COLO829 (cell line): ENCODE measurements around the gene FPGS.
"Not testable (repeated sequence)": the region's sequence is repeated elsewhere in the genome, so short reads cannot be mapped to it uniquely, and the experiment has no call there.

Experiments used
- DNase-seq: peaks from one replicate; pipeline ENCODE4 v3.0.0; 2012; ENCODE audit warnings: low spot score

The FPGS gene, protein sequence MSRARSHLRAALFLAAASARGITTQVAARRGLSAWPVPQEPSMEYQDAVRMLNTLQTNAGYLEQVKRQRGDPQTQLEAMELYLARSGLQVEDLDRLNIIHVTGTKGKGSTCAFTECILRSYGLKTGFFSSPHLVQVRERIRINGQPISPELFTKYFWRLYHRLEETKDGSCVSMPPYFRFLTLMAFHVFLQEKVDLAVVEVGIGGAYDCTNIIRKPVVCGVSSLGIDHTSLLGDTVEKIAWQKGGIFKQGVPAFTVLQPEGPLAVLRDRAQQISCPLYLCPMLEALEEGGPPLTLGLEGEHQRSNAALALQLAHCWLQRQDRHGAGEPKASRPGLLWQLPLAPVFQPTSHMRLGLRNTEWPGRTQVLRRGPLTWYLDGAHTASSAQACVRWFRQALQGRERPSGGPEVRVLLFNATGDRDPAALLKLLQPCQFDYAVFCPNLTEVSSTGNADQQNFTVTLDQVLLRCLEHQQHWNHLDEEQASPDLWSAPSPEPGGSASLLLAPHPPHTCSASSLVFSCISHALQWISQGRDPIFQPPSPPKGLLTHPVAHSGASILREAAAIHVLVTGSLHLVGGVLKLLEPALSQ

DNA sequence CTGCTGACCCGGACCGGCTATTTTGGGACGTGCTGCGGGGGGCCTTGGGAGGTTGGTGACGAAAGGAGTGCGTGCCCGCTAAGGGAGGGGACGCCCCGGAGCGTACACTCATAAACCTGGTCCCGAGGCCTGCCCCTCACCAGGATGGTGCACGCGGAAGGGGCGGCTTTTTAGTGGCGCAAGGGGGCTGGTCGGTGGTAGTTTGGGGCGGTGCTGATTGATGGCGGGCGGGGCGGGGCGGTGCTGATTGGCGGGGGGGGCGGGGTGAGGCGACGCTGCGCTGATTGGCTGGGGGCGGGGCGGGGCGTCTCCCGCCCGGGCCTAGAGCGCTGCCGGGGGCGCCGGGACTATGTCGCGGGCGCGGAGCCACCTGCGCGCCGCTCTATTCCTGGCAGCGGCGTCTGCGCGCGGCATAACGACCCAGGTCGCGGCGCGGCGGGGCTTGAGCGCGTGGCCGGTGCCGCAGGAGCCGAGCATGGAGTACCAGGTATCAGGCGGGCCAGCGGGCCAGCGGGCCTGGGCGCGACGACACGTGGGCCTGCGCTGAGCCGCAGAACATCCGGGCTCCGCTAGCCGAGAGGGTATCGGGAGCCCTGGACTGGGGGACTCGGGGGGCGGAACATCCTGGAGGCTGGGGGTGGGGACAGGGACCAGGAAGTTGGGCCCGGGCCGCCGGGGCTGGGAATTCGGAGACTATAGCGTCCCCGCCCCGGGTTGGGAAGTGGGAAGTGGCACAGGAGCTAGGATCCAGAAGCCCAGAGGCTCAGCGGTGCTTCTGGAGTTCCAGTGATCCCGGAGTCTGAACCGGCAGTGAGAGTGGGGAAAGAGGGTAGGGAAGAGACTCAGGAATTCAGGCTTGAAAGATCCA is at the start of gene FPGS:
FPGS (plus strand) TSS at position 307 of the 868 bp plus-strand sequence; CDS start at position 350, 43 bp downstream.
- peak; percentile 93 for DNase-seq

DNA sequence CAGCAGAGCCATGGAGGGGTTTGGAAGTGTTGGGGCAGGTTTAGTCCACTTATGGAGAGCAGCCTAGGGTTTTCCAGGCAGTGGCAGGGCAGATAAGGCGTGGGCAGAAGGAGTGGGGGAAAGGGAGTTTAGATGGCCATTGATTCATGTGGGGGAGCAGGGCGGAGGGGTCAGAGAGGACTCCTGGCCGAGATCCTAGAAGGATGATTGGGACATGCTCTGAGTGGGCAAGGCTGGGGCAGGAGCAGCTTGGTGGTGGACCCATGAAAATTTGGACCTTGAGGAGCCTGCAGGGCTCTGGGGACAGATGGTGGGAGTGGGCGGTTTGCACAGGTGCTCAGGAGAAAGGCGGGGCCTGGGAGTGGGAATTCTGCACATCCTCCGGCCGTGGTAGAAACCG is 49.5 kb upstream of the FPGS start:
- no peak for DNase-seq

DNA sequence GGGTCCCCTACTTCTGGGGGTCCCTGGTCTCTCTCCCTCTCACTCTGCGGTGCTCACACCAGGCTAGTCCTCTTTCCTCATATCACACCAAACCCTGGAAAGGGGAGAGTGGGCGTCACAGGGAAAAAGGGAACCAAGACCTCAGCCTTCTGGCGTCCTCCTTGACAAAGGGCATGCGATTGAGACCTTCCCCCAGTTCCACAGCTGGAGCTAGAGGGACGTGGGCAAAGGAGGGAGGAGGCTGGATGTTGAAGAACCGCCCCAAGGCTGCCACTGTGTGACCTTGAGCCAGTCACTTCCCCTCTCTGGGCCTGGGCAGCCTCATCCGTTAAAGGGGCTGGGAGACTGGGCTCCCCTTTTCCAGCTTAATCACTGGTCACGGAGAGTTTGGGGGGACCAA is 49.1 kb upstream of the FPGS start:
- DNase-seq = no peak

DNA sequence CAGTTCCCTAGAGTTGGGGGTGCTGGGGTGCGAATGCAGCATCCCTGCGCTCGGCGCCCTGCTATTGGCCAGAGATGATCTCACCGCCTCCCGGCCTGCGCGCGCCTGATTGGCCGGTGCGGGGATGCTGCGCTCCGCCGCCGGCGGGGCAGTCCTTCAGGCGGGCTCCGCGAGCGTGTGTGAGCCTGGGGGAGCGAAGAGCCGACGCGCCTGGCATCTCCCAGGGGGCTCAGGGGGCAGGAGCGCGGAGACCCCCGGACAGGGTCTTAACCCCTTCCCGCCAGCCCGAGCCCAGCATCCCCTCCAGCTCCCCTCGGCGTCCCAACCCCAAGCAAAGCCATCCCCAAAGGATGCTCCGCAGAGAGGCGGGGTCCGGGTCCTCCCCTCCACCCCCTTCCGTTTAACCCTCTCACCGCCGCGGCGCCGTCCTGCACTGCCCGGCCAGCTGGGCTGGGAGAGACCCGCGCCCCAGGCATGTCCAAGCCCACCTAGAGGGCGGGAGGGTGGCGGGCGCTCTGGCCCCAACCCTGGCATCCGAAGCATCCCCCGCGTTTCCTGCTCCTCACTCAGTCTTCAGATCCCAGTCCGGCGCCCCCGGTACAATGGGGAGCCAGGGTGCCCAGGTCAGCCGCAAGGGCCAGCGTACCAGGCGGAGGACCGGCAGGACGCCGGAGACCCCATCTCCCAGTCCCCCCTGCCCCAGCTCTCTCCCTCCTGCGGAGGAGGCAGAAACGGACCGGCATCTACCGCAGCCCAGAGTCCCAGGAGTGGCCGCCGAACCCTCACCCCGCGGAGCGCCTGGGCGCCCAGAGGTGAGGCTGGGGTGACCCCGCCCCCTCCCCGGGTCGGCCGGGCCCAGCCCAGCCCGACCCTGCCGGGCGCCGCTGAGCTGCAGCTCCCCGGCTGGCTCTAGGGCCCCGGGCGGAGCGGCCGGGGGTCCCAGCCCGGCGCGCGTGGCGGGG is 48.3 kb upstream of the FPGS start:
- DNase-seq = no peak

DNA sequence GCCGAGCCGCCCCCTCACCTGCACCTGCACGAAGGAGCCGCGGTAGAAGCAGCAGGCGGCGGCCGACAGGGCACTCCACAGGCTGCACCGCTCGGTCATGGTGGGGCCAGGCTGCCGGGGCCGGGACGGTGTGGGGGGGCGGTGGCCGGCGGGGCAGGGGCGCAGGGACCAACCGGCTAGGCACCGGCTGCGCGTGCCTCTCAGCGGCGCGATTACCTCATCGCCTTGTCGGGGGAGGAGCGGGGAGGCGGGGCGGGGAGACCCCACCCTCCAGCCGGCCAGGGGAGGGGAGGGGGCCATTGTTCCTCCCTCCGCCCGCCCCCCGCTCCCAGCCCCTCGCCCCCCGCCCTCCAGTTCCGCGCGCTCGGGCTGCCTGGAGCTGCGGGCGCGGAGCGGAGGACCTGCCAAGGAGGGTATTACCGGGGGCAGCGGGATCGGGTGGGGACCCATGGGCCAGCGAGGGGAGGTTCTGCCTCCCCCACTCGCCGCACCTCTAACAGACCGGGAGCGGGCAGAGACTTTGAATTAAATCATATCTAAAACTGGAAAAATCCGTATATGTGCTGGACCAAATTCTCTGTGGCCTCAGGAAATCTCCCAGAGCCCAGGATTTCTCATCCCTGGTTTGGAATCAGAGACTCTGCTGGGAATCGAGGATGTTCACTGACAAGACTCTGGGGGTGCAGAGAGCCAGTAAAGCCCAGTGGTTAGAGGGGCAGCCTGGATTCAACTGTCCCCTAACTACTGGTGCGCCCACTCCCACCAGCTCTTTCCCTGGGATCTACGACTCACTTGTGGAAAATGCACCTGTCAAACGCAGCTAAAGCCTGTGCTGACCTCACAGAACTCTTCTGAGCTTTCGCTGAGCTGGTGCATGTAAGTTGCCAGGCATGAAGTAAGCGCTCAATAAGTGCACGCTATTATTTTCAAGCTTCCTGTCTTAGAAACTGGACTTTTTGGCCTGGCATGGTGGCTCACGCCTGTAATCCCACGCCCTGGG is 47.3 kb upstream of the FPGS start:
- DNase-seq = no peak

DNA sequence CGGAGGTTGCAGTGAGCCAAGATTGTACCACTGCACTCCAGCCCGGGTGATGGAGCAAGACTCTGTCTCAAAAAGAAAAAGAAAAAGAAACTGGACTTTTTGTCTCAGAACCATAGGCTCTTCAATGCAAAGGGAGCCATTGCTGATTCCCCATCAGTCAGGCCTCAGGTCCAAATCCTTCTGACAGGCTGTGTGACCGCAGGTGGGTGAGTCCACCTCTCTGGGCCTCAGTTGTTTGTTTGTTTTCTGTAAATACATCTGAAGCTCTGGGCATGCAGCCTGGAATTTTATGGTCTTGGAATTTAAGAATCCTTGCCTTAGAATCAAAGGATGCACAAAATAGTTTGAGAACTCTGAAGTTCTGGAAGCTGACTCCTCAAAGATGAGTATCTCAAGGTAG is 46.4 kb upstream of the FPGS start:
- DNase-seq = no peak

DNA sequence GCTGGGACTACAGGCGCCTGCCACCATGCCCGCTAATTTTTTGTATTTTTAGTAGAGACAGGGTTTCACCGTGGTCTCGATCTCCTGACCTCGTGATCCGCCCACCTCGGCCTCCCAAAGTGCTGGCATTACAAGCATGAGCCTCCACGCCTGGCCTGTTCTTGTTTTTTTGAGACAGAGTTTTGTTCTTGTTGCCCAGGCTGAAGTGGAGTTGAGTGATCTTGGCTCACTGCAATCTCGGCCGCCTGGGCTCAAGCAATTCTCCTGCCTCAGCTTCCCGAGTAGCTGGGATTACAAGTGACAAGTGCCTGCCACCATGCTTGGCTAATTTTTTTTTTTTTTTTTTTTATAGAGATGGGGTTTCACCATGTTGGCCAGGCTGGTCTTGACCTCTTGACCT is 45.9 kb upstream of the FPGS start:
- not testable (repeated sequence) for DNase-seq

DNA sequence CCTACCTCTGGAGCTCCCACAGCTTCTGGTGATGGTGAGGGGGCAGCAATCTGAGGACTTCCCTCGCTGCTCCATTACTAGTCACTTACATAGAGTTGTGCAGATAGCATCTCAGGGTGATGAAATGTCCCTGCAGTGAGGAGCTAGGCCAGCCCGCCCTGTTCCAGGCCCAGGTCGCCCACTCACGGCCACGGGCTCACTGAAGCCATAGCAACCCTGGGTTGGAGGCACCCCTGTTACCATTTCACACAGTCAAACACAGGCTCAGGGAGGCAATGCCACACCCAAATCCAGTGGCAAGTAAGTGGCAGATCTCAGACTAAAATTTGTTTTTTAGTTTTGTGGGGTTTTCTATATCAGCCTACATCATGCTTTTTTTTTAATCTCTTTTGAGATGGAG is 43.8 kb upstream of the FPGS start:
- DNase-seq = no peak

DNA sequence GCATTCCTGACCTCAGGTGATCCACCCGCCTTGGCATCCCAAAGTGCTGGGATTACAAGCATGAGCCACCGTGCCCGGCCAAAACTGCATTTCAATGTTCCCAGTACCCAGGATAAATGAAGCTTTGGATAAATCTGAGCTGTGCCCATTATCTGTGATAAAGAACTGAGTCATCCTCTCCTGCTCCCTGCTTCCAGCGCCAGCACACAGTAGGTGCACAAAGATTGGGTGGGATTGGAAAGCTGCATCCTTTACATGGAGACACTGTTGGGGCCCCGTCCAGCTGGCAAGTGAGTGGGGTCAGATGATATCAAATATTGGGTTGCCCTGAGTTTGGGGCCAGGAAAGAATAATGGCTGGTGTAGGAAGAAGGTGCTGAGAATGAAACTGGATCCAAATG is 41.6 kb upstream of the FPGS start:
- no peak for DNase-seq

DNA sequence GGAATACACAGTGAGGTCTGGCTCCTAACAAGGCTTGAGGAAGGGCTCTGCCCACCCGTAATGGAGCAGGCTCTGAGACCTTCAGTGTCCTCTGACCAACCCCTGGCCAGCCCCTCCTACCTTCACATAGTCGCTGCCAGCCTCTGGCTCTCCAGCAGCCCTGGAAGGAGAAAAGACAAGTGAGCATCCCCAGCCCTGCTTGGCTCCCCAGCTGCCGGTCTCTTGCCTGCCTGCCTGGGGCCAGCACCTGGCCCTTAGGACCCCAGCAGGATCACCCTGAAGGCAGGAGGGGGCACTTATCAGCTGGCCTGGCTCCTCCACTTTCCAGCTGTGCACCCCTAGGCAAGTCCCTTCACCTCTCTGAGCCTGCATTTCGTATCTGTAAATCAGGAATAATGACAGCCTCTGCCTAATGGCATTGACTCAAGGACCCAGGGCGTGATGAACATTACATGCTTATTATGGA is 41.2 kb upstream of the FPGS start:
- no peak for DNase-seq

DNA sequence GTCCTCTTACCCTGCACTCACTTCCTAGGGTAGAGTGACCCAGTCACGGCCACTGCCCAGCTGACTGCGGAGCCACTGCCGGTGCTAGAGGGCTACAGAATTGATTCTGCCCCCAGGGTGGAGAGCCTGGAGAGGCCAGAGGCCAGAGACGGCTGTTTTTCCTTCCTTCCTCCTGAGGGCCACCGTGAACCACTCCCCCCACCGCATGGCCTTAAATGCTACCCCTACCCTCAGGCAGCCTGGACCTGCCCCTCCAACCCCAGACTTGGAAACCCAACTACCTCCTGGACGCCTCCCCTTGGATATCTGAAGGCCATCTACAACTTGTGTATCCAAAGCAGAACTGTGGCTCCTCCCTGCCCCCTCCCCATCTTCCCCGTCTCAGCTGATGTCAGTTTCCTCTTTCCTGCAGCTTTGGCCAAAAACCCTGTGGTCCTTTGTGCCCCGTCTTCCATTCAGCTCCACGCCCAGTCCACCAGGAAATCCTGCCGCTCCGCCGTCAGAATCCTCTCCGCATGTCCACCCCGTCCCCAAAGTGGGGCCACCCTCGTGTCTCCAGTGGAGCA is 40.5 kb upstream of the FPGS start:
- no peak for DNase-seq

DNA sequence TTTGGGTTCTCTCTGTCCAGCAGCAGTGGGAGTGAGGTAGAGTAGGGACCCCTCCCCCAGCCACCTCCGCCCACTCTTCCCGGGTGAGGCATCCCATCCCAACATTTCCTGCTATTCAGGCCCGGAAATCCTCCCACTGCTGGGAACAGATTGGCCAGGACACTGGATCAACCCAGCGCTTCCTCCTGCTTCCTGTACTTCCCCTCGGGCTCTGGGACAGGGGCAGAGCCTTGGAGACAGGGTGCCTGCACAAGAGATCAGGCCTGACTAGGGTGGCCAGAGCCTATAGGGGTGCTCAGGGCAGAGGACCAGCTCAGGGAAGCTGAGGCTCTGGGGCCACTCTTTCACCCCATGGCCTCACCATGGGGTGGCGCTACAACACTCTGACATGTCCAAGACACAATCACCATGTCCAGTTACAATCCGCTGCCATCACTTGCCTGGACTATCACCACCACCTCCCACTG is 38.7 kb upstream of the FPGS start:
- DNase-seq = peak; percentile 60

DNA sequence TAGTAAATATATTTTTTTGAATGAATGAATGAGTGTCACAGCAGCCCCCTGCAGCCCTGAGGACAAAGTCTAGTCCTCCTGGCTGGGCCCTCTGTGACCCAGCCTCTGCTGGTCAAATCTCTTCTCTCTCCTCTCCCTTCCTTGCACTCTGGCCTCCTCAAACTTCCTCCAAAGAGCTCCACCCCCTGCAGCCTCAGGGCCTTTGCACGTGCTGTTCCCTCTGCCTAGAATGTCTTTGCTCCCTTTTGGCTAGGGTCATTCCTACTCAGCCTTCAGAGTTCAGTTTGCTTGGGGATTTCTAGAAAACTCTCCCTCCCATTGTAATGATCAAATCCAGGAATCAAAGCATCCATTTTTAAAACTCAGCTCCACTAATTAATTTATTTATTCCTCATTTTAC is 37.3 kb upstream of the FPGS start:
- no peak for DNase-seq

DNA sequence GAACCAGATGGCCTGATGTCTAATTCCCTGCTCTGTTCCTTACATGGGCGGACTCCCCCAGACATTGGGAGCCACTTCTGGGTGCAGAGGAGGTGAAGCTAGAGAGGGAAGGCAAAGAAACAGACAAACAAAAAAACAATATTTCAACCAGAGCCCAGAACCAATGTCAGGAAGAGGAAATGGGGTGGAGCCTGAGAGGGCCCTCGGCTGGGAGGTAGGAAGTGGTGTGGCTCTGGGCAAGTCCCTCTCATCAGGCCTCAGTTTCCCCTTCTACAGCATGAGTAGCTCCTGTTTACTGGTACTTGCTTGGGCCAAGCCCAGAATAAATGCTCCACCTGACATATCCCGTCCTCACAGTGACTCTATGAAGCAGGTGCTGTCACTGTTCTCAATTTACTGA is 35.3 kb upstream of the FPGS start:
- DNase-seq = no peak

DNA sequence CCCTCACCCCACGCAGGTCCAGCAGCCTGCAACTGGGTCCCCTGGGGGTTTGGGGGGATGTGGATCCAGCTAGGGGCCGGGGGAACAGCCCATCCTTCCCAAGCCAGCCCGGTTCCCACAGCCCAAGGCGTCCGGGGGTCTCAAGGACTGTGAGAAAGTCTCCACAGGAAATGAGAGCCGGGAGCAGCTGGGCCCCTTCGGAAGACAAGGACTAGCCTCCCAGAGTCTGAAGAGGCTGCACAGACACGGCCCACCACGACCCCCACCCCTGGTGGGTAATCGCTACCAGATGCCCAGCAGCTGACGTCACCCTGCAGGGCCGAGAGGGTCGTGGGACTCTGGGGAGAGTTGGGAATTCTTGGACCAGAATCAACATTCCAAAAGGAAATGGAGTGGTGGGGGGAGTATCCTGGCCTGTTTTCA is 34.8 kb upstream of the FPGS start:
- no peak for DNase-seq

DNA sequence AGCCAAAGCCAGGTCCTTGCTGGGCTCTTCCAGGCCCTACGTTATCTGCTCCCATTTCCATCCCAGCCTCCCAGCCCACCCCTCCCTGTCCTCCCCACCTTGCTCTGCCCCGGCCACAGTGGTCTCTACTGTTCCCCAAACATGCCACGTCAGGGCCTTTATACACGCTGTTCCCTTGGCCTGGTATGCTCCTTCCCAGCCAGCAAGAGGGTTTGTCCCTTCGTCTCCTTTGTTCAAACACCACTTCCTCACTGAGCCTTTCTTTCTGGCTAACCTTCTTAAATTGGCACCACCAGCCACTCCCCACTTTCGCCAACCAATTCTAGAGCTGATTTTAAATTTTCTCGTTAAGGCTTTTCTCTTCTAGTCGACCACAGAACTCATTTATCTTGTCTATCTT is 34.0 kb upstream of the FPGS start:
- DNase-seq = no peak

DNA sequence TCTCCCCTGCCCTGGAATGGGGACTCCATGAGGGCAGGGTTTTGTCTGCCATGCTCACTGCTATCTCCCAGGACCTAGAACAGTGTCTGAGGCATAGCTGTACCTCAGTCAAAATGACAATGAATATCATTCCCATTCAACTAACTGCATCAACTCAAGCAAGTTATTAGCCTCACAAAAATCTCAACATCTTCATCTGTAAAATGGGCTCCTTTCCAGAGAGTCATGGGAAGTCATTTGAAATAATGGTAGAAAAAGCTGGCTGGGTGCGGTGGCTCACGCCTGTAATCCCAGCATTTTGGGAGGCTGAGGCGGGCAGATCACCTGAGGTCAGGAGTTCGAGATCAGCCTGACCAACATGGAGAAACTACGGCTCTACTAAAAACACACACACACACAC is 33.6 kb upstream of the FPGS start:
- no peak for DNase-seq

DNA sequence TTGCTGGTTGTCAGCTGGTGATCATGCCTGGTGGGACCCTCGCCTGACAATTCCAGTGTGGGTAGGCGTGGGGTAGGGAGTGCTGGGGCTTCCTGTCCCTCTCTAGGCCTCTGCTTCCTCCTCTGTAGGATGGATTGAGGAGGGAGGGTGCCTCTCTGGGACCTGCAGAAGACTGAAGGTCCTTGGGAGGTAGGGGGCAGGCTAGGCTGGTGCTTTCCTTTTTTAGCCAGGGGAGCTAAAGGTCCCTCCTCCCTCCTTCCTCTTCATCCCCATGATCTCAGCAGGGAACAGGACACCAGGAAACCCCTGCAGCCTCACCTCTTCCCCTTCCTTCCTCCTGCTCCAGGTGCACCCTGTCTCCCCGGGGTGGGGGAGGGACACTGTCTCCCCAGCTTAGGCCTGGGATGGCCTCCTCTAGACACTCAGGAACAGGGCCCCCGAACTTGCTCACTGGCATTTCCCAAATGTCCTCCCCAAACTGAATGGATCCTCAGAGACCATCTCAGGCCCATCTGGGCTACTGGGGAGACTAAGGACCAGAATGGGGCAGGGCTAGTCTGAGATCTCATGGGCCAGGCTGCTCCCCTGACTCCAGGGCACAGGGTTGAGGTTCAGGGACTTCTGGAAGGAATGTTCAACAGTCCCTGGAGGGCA is 32.6 kb upstream of the FPGS start:
- no peak for DNase-seq

DNA sequence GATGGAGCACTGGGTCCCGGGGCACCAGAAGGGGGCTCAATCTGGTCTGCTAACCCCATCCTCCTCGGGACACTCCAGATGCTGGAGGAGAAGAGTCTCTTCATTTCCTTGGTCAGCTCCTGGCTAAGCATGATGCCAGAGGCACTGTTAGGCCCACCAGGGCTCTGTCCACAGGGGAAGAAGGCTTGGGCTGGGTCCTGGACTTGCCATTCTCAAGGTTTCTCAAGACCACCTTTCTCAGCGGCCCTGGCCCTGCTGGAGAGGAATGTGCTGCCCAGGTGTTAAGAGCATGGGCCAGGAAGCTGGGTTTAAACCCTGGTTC is 32.1 kb upstream of the FPGS start:
- no peak for DNase-seq
